Heart left ventricle (tissue), 16 donors: ENCODE data around the gene DHRS3. TPM values are rescaled to one million over a fixed set of nuclear protein-coding genes. Genes with fewer than 3 reads are reported as not detected.
A peak's percentile ranks its signal among the peaks of the same experiment; 100 is the strongest.
"Not testable (repeated sequence)": the region's sequence is repeated elsewhere in the genome, so short reads cannot be mapped to it uniquely, and the experiment has no call there.

Source experiments
- ATAC-seq, 4 donors: fragments of 200-7000 bp; cut with Tn5 transposase; one replicate each; pipeline ENCODE4 v1.9.1; 2020 to 2022; ENCODE audit warnings: moderate library complexity in 4 of 4, mild to moderate bottlenecking in 3 of 4, moderate number of reproducible peaks in 1 of 4
- DNase-seq, 5 donors: peaks; one replicate each; pipeline ENCODE4 v3.0.0-alpha.2; 2020
- H3K27ac ChIP-seq, 12 donors: fragments of 200-600 bp; sonication (generic) in 4 of 12; one replicate each; pipeline versions ENCODE4 v1.5.0 to v1.8.0; 2016 to 2022; ENCODE audit warnings: mild to moderate bottlenecking in 2 of 12
- H3K27me3 ChIP-seq, 9 donors: fragments of 200-600 bp; sonication (generic) in 2 of 9; one replicate each; pipeline versions ENCODE4 v1.5.1 to v1.8.0; 2016 to 2022; ENCODE audit warnings: mild to moderate bottlenecking in 3 of 9
- H3K36me3 ChIP-seq, 9 donors: fragments of 200-600 bp; sonication (generic) in 2 of 9; one replicate each; pipeline versions ENCODE4 v1.5.0 to v1.8.0; 2018 to 2022; ENCODE audit warnings: mild to moderate bottlenecking in 2 of 9
- H3K4me1 ChIP-seq, 12 donors: fragments of 200-600 bp; sonication (generic) in 4 of 12; one replicate each; pipeline versions ENCODE4 v1.5.0 to v1.8.0; 2016 to 2022; ENCODE audit warnings: mild to moderate bottlenecking in 3 of 12
- H3K4me3 ChIP-seq, 12 donors: fragments of 200-600 bp; sonication (generic) in 4 of 12; one replicate each; pipeline versions ENCODE4 v1.5.0 to v1.8.0; 2017 to 2022; ENCODE audit warnings: mild to moderate bottlenecking in 9 of 12, moderate library complexity in 4 of 12
- H3K9me3 ChIP-seq, 12 donors: fragments of 200-600 bp; sonication (generic) in 4 of 12; one replicate each; pipeline versions ENCODE4 v1.5.0 to v1.8.0; 2016 to 2022; ENCODE audit warnings: mild to moderate bottlenecking in 1 of 12
- CTCF ChIP-seq, 12 donors: fragments of 200-600 bp; sonication (generic) in 4 of 12; IDR thresholded peaks; one replicate each; pipeline versions ENCODE4 v1.5.0 to v1.8.0; 2018 to 2022; ENCODE audit warnings: antibody characterized with exemption in 12 of 12, mild to moderate bottlenecking in 5 of 12
- POLR2A ChIP-seq, 2 donors: fragments of 450-650 bp; IDR thresholded peaks; one replicate each; pipeline ENCODE4 v1.6.1; 2017; ENCODE audit warnings: antibody characterized with exemption in 2 of 2, mild to moderate bottlenecking in 2 of 2, moderate library complexity in 2 of 2
- WGBS, 4 donors: extraction: QIAGEN DNeasy Blood & Tissue Kit in 2 of 4; methylation state at CpG; one replicate each; pipeline versions ENCODE4 v1.1.5 to v1.1.7; 2013 to 2018; 5-methylcytosine and 5-hydroxymethylcytosine counted together
- intact Hi-C, 10 donors: fragments of 100-400 bp; cut with DNase I; formaldehyde crosslinking; loops; one replicate each; pipeline versions ENCODE4 v1.11.1 to v1.14.2; 2022
- polyA plus RNA-seq, 2 donors: library from polyadenylated mRNA; stranded (reverse); fragments of 200-250 nt; gene quantifications; one replicate each; pipeline ENCODE4 v1.2.3, GENCODE V29; 2013
- total RNA-seq, 9 donors: library from RNA; depleted of rRNA in 2 of 9; stranded (reverse); fragments of >200 nt in 2 of 9; fragmentation: NEBNext Ultra II Directional in 3 of 9; extraction: Animal tissue kit (Norgen Biotek cat#: 25700) in 3 of 9; gene quantifications; one replicate each; pipeline versions ENCODE4 v1.1.0 to v1.2.4, GENCODE V29; 2016 to 2023
- donor health status: ischemic (EF 13 %, LVEDD 7.1; RV severe dilation, severe dysfunction).
- donor health status: healthy with polysubstance abuse.
- donor health status: DM: no; HTN: yes; CAD: no.
- donor health status: DM: no; HTN: no; CAD: no.
- donor health status: ischemic (EF 25% LVEDD 6.9; RV normal size, moderate dysfunction).
- donor health status: ischemic (EF 25% LVEDD 5.7; RV mildly dilated, moderate dysfunction).
- donor health status: healthy.
- donor health status: DM: yes; HTN: yes; CAD: no.
- donor health status: ischemic (EF 35%, LVEDD 5.7; RV mildly dilated, moderate dysfunction).
- donor health status: nonischemic (EF 11% LVEDD 7.7; RV severe dilation, severe dysfunction).
- donor health status: DM: yes; HTN: yes; CAD: no.
- donor health status: PGD.
- donor health status: ischemic (EF 29% LVEDD 5.4; RV normal size, mild dysfunction).
- donor health status: nonischemic (EF 23%, LVEDD 6.1; RV moderate dilation, normal function).

The DHRS3 gene
- total and polyA plus RNA-seq, 11 donors = 28.6 to 102 (median 59.9) TPM

GRCh38 chr1:12527564-12527963 lies 90.4 kb downstream of the DHRS3 start:
- ATAC-seq = peak in 1 of 4 donors; percentile 19
- WGBS, 4 donors = 98 to 100% (median 98%) methylated on average over 4 to 16 of the region's 16 CpGs
- intact Hi-C loops = no loop called here

GRCh38 chr1:12525311-12526181 lies 92.5 kb downstream of the DHRS3 start:
- Histone ChIP-seq H3K36me3 (no peaks in the 10 kb centered on the region), H3K9me3 (no peaks in the 10 kb centered on the region), H3K27me3 (no peaks in the 10 kb centered on the region), H3K4me1 (peaks cover 0 to 20% (median 0%) of the 10 kb centered on the region in 12 donors), H3K27ac (no peak overlapping the region), H3K4me3 (no peak overlapping the region)
- peak in 3 of 4 donors; percentile 26 to 63 (median 53) for ATAC-seq
- intact Hi-C loops = no loop called here
- DNase-seq = no peak
- TF ChIP-seq POLR2A (IDR thresholded peaks at IDR 0.05) (no peak), CTCF (IDR thresholded peaks at IDR 0.05) (no peak)
- WGBS, 4 donors = 84 to 89% (median 86%) methylated on average over 12 to 13 of the region's 13 CpGs

More at GRCh38 chr1:12527564-12527963, 90.4 kb downstream of the DHRS3 start:
- Histone ChIP-seq H3K27me3 (no peaks in the 10 kb centered on the region), H3K4me1 (peaks cover 0 to 20% (median 0%) of the 10 kb centered on the region in 12 donors), H3K27ac (no peak overlapping the region), H3K4me3 (no peak overlapping the region), H3K9me3 (no peaks in the 10 kb centered on the region), H3K36me3 (no peaks in the 10 kb centered on the region)
- TF ChIP-seq POLR2A (IDR thresholded peaks at IDR 0.05) (no peak), CTCF (IDR thresholded peaks at IDR 0.05) (no peak)
- DNase-seq = no peak

GRCh38 chr1:12524266-12524665 lies 93.7 kb downstream of the DHRS3 start:
- no peaks in the 10 kb centered on the region for H3K36me3 ChIP-seq
- peaks cover 0 to 18% (median 3%) of the 10 kb centered on the region in 12 donors for H3K4me1 ChIP-seq
- WGBS, 4 donors = 95 to 99% (median 98%) methylated on average over 2 of the region's 2 CpGs
- H3K4me3 ChIP-seq = no peak overlapping the region
- H3K27ac ChIP-seq = no peak overlapping the region
- DNase-seq (no peak), ATAC-seq (no peak)
- H3K9me3 ChIP-seq = no peaks in the 10 kb centered on the region
- intact Hi-C loops = no loop called here
- no peak for TF ChIP-seq CTCF (IDR thresholded peaks at IDR 0.05)
- TF ChIP-seq POLR2A (IDR thresholded peaks at IDR 0.05) = no peak
- no peaks in the 10 kb centered on the region for H3K27me3 ChIP-seq

- H3K9me3 ChIP-seq, DNase-seq, H3K4me3 ChIP-seq, ATAC-seq, H3K36me3 ChIP-seq, H3K27ac ChIP-seq, H3K27me3 ChIP-seq, intact Hi-C loops: not testable (repeated sequence)
- WGBS, 4 donors = 95 to 98% (median 97%) methylated on average over 9 of the region's 9 CpGs
- peaks cover 0 to 24% (median 13%) of the 10 kb centered on the region in 12 donors for H3K4me1 ChIP-seq
Measured at GRCh38 chr1:12522780-12523179, 95.2 kb downstream of the DHRS3 start.
